Measurements from ENCODE around the gene CTR9. TPM values are rescaled to one million over a fixed set of nuclear protein-coding genes. Genes with fewer than 3 reads are reported as not detected.

CTR9 gene
- total and polyA plus RNA-seq, 11 donors: 9.4 to 28.4 (median 18.7) TPM

GRCh38 chr11:10784232-10785145, 33.4 kb downstream of the CTR9 start:
- ATAC-seq (peak; percentile 29 to 79 (median 65)), DNase-seq (peak in 4 of 5 donors; percentile 43 to 71 (median 48))
- peaks cover 0 to 11% (median 0%) of the 10 kb centered on the region in 9 donors for H3K36me3 ChIP-seq
- H3K4me3 ChIP-seq: no peak overlapping the region
- peaks cover 4 to 31% (median 16%) of the 10 kb centered on the region in 12 donors for H3K4me1 ChIP-seq
- no peaks in the 10 kb centered on the region for H3K9me3 ChIP-seq
- no peaks in the 10 kb centered on the region for H3K27me3 ChIP-seq
- intact Hi-C loops (cut with DNase I): no loop called here
- peak overlapping the region in 8 of 12 donors; percentile 0 to 54 (median 30) for H3K27ac ChIP-seq
- WGBS, 4 donors: 33 to 53% (median 43%) methylated on average over 10 of the region's 10 CpGs
- TF ChIP-seq CTCF (IDR thresholded peaks at IDR 0.05) (no peak), POLR2A (IDR thresholded peaks at IDR 0.05) (no peak)

GRCh38 chr11:10785146-10785474, 34.1 kb downstream of the CTR9 start:
- Histone ChIP-seq H3K4me3 (no peak overlapping the region), H3K9me3 (no peaks in the 10 kb centered on the region), H3K36me3 (peaks cover 0 to 5% (median 0%) of the 10 kb centered on the region in 9 donors), H3K27me3 (no peaks in the 10 kb centered on the region), H3K4me1 (peaks cover 4 to 31% (median 16%) of the 10 kb centered on the region in 12 donors), H3K27ac (peak overlapping the region in 5 of 12 donors; percentile 0 to 54 (median 30))
- no peak for TF ChIP-seq POLR2A (IDR thresholded peaks at IDR 0.05)
- no peak for TF ChIP-seq CTCF (IDR thresholded peaks at IDR 0.05)
- peak in 1 of 4 donors; percentile 15 for ATAC-seq
- 45 to 58% (median 49%) methylated on average over 4 of the region's 4 CpGs for WGBS, 4 donors
- DNase-seq: no peak
- intact Hi-C loops (cut with DNase I): no loop called here

GRCh38 chr11:10786451-10786850, 35.4 kb downstream of the CTR9 start:
- 92 to 98% (median 94%) methylated on average over 5 of the region's 5 CpGs for WGBS, 4 donors
- intact Hi-C loops (cut with DNase I): no loop called here
- no peak for DNase-seq

More at GRCh38 chr11:10786451-10786850, 35.4 kb downstream of the CTR9 start:
- no peaks in the 10 kb centered on the region for H3K27me3 ChIP-seq
- no peak overlapping the region for H3K27ac ChIP-seq
- ATAC-seq: no peak
- TF ChIP-seq POLR2A (IDR thresholded peaks at IDR 0.05) (no peak), CTCF (IDR thresholded peaks at IDR 0.05) (no peak)
- H3K9me3 ChIP-seq: no peaks in the 10 kb centered on the region
- H3K4me1 ChIP-seq: peaks cover 4 to 23% (median 15%) of the 10 kb centered on the region in 12 donors
- no peak overlapping the region for H3K4me3 ChIP-seq
- no peaks in the 10 kb centered on the region for H3K36me3 ChIP-seq

Data from heart left ventricle (tissue), 16 donors.